Midbrain (tissue), 1 donor: ENCODE data around the gene ATP5F1B.
"Not testable (repeated sequence)": the region's sequence is repeated elsewhere in the genome, so short reads cannot be mapped to it uniquely, and the experiment has no call there.

Source experiments
- DNase-seq: peaks from one replicate; lab custom pipeline; 2025; lab: John Stamatoyannopoulos, UW

Gene ATP5F1B

DNA sequence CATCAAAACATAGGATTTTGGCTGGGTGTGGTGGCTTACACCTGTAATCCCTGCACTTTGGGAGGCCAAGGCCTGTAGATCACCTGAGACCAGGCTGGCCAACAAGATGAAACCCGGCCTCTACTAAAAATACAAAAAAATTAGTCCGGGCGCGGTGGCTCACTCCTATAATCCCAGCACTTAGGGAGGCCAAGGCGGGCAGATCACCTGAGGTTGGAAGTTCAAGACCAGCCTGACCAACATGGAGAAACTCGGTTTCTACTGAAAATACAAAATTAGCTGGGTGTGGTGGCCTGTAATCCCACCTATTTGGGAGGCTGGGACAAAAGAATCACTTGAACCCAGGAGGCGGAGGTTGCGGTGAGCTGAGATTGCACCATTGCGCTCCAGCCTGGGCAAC, 2.2 kb upstream of the ATP5F1B start:
- not testable (repeated sequence) for DNase-seq

DNA sequence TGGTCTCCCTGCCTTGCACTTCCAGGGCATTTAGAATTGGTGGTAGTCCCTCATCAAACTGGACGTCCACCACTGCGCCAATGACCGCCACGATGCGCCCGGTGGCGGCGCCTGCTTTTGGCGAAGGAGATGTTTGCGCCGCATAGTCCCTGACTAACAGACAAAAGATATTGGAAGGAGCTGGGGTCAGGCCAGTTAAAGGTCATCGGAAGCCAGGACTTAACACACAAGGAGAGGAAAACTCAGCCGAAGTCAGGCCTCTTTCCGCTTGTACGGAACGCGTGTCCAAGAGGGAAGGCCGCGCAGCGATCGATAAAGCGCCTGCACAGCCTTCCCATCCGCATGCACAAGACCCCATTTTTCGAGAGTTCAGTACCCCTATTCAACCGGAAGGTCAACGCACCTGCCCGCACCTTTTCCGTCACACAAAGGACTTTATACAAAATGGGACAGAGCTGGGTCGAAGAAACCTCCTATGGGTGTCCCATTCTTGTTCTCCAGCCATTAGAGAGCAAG, 525 bp downstream of the ATP5F1B start:
- DNase-seq: peak; percentile 6

DNA sequence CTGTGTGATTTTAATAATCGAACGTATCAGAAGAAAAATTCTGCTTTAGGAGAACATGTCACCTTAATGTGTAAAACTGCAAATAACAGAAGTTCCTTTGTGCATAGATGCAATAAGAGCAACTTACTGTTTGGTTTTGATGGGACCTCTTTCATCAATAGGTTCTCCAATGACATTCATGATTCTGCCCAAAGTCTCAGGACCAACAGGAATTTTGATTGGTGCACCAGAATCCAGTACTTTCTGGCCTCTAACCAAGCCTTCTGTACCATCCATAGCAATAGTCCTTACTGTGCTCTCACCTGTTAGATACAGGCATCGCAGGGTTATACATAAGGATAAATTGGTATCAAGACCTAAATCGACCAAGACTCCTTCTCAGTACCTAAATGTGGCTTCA, 1.1 kb downstream of the ATP5F1B start:
- no peak for DNase-seq

DNA sequence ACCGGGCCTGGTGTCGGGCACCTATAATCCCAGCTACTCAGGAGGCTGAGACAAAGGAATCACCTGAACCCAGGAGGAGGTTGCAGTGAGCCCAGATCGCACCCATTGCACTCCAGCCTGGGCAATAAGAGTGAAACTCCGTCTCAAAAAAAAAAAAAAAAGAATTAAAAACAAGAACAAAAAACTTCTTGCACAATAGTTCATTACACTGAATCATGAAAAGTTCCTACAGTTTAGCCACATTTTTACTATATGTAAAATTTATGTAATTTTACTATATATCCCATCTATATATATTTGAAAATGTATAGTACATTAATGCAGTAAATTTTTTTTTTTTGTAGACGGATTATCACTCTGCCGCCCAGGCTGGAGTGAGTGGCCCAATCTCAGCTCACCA, 4.6 kb downstream of the ATP5F1B start:
- DNase-seq: no peak

DNA sequence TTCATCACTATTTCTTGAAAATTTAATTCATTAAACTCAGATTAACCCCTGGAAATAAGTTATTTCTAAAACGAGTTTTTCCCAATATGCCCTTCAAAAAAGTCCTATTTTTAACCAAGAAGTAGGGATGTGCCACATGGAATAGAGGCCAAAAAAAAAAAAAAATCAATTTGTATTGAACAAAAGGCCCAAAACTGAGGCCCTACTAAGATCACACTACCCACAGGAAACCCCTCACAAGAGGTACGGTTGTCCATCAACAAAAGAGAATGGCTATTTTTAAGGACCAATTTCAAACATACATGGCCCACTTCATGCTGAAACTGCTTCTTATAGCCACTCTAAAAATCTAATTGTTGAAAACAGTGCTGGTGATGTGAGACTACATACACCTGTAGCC, 8.2 kb downstream of the ATP5F1B start:
- DNase-seq: no peak

DNA sequence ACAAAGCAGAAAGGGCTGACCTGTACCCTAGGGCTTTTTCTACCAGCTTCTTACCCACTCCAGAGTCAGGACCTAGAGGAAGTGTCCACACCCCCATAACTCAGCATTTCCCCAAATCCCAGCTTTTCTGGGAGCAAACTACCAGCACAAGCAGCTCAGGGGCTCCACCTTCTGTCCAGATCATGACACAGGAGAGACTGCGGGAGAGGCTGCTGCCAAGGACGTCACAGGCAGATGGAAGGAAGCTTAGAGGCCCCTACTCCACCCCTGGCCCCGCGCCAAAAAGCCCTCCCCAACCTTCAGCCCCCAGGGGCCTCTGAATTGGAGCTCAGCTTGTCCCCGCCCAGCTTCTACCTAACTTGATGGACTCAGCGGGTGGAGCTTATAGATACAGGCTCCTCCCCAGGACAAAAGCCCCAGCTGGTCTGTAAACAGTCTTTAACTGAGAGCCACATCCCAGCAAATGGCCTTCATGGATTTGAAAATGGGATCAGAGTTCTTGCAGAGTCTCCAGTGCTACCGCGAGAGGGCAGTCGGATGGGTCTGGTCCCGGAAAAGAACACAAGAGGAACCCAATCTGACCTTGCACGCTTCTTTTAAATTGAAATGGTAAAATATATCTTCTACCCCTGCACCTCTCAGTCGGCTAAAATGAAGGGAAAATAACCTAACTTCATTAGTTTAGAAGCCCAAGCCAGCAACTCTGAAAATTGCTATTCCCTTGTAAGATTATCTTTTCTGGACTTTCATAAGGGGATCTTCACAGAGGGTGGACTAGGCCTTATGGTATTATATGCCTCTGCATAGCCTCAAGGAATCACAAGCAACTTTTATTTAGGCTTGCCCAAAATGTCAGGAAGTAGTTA, 8.9 kb downstream of the ATP5F1B start:
- DNase-seq: peak; percentile 94

DNA sequence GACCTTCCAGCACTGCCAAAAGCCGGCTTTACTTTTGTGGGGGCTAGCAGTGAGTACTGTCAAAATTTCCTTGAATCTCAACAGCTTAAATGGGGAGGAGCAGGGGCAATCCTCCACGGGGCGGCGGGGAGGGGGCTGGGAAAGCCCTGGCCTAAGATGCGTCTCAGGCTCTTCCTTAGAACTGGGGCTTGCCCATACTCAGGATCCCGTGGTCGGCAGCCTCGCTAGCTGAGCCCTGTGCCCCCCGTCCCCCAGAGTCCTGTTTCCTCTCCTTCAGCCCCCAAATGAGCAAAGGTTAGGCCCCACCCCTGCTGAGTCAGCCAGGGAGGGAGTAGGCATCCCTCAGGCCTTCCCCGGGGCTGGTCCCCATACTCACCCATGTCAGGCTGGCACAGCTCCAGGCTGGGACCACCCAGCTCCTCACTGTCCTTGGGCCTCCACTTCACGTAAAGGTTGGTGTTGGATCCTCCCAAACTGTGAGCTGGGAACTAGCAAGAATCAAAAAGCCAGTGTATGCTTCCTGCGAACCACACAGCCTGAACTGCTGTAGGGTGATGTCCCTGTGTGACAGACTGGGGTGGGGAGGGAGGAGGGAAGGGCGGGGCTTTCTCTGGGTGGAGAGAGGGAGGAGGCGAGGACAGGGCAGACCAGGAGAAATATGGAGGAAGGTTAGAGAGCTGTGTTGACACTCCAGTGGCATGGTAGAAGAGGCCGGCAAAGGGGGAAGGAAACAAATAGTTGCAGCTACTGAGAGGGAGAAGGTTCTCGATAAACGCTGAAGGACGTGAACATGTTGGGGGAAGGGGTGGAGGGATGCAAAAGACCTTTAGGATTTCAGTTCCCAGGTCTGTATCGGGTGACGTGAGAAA, 9.7 kb downstream of the ATP5F1B start:
- DNase-seq: peak; percentile 85

DNA sequence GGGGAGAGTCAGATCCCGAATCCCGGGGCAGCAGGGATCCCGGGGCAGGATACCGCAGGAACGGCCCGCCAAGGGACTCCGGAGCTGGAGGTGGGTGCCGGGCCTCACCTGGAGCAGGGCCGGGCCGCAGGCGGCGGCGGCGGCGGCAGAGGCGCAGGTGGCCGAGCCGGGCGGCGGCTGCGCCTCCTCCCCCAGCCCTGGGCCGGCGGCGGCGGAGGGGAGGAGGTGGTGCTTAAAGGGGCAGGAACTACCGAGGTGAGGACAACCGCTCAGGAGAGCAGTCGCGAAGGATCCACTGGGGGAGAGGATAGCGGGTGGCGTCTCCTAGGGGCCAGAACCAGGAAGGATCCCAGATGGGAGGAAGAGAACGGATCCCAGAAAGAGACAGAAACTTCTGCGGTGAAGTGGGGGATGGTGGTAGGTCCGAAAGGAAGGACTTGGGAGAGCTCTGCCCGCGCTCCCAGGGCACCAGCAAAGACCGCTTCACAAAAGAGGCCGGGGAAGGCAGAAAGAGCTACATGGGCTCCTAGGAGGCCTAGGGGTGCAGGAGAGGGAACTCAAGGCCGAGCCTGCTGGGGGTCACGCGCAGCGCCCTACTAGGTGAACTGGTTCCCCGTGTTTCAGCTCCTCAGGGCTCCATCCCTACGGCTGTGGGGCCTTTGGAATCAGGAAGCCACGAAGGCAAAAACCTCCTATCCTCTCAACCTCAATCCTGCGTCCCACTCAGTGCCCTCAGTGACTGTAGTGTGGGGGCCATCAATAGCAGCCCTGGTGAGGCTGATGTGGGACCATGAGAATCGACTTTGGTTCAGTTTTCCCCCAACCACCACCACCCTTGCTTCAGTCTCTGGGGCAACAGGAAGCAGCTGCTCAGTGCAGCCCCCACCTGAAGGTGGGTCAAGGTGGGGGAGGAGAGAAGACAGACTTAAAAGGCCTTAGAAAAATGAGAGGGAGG, 10.7 kb downstream of the ATP5F1B start:
- DNase-seq: peak; percentile 50

DNA sequence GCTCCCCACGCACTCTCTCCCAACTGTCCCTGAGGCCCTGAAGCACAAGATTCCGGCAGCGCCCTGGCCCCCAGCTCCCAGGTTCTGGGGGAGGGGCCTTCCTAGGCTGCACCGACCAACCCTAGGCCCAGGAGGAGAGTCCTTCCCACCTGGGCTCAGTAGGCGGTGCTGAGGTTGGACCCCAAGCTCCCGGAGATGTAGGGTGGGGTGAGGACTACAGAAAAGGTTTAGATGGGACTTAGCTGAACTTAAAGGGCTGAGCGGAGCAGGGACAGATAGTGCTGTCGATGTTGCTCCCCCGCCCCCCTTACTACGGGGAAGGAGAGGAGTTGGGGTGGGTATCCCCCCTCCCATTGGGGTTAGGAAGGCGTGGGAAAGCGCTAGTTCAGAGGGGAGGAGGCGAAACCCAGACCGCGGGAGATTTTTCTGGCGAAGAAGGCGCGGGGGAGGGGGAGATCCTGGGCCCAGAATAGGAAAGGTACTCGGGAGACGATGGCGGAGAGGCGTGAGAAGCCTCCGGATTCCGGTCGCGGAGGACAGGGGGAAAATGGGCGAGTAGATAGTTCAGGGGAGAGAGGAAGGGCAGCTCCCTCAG, 11.4 kb downstream of the ATP5F1B start:
- DNase-seq: no peak

DNA sequence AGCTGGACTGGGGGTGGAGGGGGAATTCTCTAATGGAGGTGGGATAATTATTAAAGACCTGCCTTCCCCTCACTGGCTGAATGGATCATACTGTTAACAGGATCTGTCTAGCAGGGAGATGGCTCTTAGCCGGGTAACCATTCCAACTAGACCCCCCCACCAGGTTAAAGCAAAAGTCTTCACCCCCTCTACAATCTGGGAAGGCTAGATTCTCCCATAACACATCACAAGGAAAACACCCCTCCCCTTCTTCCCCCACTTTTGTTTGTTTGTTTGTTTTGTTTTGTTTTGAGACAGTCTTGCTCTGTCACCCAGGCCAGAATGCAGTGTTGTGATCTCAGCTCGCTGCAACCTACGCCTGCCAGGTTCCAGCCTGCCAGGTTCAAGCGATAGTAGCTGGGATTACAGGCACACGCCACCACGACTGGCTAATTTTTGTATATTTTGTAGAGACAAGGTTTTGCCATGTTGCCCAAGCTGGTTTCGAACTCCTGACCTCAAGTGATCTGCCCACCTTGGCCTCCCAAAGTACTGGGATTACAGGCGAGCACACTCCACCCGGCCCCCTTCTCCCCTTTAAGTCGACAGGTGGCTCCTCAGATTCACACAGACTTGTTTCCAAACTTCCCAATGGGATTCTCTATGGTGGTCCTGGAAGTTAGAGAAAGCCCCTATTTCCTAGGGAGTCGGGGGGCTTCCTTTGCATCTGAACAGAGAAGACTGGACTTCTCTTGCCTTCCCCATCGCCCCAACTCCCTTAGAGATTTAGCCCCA, 12.1 kb downstream of the ATP5F1B start:
- no peak for DNase-seq

DNA sequence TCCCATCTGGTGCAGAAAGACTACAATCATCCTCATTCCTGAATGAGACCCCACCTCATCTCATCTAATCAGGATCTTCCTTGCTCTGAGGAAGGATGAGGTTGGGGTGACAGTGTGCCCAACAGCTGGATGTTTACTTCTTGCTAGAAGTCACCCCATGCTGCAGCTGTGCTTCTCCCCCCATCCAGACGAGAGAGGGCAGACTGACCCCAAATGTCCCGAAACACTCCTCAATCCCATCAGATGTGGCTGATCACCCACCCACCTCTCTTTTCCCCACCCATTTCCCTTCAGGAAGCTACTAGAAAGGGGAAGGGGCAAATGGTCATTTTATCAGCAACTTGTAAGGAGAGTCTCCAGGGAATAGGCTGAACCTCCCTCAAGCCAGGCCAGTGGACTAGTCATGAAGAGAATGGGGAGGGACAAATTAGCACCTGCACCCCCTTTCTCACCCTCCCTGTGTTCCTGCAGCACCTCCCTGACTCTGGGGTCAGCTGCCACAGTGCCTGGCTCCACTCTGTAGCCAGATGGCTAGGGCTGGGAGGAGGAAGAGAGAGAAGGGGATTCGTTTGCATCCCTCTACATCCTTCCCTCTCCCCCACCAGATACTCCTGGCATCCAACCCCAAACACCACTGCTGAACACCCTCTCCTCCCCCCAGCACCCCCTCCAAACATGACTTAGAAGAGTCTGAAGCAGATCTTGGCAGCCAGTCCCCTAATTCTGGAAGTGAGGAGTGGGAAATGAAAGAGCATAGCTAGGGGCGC, 12.9 kb downstream of the ATP5F1B start:
- DNase-seq: no peak

DNA sequence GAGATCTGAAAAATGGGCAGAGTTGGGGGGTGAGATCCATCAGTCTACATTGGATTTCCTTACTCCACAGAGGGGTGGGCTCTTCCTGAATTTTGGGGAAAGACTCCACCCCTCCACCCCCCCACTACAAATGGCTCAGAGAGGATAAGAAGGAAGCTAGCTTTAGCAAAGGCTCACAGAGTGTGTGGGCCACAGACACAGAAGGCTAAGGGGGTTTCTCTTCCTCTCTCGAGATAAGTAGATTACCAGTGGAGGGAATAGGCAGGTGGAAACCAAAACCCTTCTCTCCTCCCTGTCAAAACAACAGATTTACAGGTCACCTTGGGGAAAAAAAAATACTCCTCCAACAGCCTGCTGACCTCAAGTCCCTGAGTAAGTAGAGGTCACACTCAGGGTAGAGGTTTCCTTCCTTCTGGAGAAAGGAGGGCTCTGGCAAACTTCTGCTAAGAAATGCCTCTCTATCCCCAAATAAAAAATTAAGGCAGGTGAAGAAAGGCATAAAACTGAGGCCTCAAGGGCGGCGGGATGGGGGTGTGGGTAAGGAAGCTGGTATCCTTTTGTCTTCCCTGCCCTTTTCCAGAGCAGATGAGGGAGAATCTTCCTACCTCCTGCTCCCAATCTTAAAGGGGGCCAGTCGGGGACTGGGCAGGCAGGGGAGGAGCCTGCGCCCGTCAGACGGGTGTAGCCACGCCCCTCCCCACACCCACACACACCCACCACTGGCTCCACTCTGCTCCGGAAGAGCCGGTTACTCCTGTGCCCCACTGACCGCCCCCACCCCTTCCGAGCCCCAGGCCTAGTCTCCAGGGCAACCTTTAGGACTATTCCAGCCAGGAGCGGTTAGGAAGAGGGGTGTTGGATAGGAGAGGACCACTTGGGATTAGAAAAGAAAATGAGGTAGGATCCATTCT, 13.7 kb downstream of the ATP5F1B start:
- peak; percentile 10 for DNase-seq

DNA sequence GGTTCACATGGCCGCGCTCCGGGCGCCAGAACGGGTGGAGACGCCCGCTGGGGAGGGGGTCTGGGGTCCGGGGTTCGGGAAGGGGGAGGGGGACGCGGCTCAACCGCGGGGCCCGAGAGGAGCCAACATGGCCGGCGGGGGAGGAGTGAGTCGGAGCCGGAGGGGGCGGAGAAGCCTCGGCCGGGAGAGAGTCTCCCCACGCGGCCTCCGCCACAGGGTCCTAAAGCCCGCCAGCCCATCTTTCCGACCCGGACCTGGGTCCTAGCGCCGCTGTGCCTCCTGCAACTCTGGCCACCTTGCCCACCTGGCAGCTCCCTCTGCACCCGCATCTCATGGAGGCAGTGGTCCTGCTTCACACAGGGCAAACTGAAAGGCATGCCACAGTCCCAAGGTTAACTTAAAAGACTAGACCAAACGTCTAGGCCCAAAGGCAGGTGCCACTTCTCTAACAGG, 15.6 kb downstream of the ATP5F1B start, which contains the start of gene BAZ2A:
Gene BAZ2A, minus strand, starts transcription at position 147 of the 453 bp plus-strand sequence. CDS start 12,796 bp downstream, outside the sequence.
- DNase-seq: peak; percentile 93

DNA sequence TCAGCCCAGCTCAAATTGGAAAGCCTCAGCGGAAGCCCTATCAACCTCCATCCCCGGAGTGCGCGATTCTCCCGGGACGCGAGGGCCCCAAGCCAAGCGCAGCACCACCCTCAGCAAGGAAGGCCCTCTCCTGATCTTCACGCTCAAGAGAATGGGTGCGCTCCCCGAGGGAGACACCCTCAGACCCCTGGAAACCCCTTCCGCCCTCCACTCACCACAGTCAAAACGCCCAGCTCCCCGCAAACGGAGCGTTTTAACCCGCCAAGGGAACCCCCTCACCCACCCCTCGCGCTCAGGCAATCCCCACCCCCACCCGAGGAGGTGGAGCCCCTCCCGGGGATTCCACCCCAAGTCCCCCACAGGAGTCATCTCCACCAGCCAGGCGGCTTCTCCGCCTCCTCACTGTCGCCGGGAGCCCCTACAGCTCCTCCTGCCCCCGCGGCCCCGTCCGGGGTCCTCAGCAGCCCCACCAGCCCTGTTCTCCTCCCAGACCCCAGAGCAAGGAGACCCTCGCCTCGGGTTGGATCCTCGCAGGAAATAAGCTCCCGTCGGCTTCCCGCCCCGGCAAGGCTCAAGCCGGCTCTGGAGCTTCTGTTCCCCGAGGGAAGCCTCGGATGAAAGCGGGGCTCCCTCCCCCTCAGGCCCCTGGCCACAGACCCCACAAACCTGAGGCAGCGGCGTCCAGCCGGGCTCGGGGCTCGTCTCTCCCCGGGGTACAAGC, 16.2 kb downstream of the ATP5F1B start:
- peak; percentile 43 for DNase-seq

DNA sequence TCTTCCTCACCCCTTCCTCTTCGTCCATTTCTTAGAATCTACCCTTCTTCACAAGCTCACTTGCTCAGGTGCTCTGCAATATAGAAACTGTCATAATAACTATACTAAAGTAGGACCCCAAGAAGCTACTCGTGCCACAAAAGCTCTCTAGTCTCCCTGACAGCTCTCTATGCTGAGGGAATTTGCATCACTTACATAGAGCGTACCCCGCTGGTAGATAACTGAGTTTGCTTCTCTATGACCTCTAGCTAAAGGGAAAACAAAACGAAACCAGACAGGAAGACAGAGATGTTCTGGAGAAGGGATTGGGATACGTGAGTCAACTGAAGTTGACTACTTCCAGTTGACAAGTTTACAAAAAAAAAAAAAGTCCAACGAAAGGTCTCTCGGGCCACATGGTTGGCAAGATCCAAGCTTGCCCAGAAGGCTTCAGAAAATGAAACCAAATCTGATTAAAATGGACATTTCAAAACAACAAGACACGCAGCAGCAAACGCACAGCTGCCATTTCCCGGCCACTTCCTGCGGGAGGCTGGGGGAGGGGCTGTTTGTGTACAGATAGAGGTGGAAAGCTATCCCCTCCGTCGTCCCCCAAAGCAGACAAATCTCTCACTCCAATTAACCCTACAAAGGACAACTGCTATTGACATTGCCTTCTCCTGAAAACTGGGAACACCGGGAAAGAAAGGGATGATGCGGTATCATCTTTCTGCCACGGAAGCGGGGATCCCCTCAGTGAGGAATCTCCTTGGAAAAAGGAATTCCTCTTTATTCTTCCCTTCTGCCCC, 16.9 kb downstream of the ATP5F1B start:
- peak; percentile 58 for DNase-seq

DNA sequence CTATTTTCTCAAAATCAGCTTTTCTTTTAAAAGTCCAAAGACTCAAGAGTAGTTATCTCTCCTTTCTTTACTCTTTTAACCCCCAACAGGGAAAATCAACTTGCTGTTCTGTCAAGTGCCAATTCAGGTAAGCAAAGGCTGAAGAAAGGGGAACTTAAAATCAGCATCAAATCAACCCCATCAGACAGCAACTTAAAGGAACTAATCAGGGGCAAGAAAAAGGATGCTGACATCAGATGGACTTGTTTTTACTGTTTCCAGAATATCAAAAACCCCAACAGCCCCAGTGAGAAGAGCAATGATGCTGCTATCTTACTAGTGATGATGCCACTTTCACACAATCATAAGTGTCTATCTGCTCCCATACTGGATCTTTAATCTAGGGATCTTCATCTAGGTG, 19.1 kb downstream of the ATP5F1B start:
- no peak for DNase-seq

DNA sequence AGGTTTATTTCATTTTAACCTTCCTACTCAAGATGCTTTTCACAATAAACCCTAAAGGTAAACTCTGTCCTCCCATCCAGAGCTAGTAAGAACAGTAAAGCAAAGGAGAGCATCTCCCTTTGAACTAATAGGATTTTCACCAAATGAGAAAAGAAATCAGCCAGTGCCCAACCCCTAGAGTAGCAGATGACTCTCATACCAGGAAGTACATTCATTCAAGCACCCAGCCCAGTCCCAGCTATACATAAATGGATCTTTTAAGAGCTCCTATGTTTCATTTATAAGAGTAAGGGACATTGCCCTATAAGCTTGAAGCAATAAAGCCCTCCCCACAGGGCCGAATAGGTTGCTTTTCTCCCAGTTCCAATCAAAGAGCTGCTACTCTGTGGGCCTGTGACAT, 23.2 kb downstream of the ATP5F1B start:
- DNase-seq: no peak
